HG03097 (cell line): Measurements from ENCODE around the gene FCN1.
"Not testable (repeated sequence)": the region's sequence is repeated elsewhere in the genome, so short reads cannot be mapped to it uniquely, and the experiment has no call there.

Experiments
- ATAC-seq: cut with Tn5 transposase; IDR thresholded peaks from one replicate; pipeline ENCODE4 v1.9.1; 2021; ENCODE audit not compliant: unreplicated experiment, low FRiP score

FCN1 gene

GRCh38 chr9:134860510-134860909 is 57.2 kb downstream of the FCN1 start:
- no peak for ATAC-seq

DNA sequence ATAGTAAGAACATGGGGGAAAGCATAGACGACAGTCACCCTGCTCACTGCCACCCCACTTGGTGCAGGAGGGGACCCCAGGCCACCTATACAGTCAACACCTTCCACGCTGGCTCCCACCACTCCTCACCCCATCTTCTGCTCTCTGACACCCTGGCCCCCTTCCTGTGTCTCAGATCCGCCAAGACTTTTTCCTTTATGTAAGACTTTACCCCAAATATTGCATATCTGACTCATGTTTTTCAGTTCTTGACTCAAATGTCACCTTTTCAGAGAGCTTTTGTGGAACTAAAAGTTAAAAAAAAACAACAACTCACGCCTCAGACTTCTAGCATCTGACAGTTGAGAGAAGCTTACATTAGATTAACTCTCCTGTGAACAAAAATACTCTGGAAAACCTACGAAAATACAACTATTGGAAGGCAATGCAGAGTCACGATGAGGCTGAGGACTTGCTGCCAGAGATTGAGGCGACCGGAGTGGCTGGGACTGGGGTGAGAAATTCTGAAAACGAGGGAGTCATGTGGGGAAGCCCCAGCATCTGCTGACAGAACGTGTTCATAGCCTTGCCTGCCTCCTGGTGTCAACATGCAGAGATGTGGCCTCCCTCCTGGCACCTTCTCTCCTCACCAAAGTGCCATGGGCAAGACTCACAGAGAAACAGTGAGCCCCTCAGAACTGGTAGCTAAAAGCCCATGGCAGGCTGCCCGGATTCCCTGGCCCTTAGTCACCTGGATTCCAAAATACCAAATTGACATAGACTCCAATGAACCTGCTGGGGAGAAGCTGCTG is 59.5 kb downstream of the FCN1 start:
- no peak for ATAC-seq

DNA sequence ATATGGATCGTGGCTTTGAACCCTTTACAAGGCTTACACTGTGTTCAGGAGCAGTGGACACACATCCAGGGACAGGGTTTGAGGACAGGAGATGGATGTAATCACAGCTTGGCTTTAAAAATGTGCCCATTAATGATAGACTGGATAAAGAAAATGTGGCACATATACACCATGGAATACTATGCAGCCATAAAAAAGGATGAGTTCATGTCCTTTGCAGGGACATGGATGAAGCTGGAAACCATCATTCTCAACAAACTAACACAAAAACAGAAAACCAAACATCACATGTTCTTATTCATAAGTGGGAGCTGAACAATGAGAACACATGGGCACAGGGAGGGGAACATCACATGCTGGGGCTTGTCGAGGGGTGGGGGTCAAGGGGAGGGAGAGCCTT is 60.3 kb downstream of the FCN1 start:
- ATAC-seq: not testable (repeated sequence)

- ATAC-seq: no peak
Measured at GRCh38 chr9:134855900-134856377, 61.8 kb downstream of the FCN1 start.
